ENCODE measurements around the gene SALL2.
"Not testable (repeated sequence)": the region's sequence is repeated elsewhere in the genome, so short reads cannot be mapped to it uniquely, and the experiment has no call there.

SALL2 gene

GRCh38 chr14:21525962-21526671 is at the start of gene SALL2:
Gene SALL2, minus strand, starts transcription at chr14:21526346. Its CDS starts 219 bp downstream, at chr14:21526127.
- DNase-seq (ENCODE audit: low read depth in 1 of 2, low spot score in 1 of 2) = peak; percentile 29 to 57

GRCh38 chr14:21575661-21576060 is 49.5 kb upstream of the SALL2 start:
- DNase-seq (ENCODE audit: low read depth in 1 of 2, low spot score in 1 of 2) = no peak

- DNase-seq (ENCODE audit: low read depth in 1 of 2, low spot score in 1 of 2) = no peak
Observed at GRCh38 chr14:21572604-21573003, 46.5 kb upstream of the SALL2 start.

- DNase-seq (ENCODE audit: low read depth in 1 of 2, low spot score in 1 of 2) = no peak
Observed at GRCh38 chr14:21558703-21559170, 32.6 kb upstream of the SALL2 start.

- peak; percentile 49 to 84 for DNase-seq (ENCODE audit: low read depth in 1 of 2, low spot score in 1 of 2)
Observed at GRCh38 chr14:21557084-21557901, 31.1 kb upstream of the SALL2 start.

GRCh38 chr14:21556378-21557083 is 30.4 kb upstream of the SALL2 start:
- DNase-seq (ENCODE audit: low read depth in 1 of 2, low spot score in 1 of 2) = no peak

- DNase-seq (ENCODE audit: low read depth in 1 of 2, low spot score in 1 of 2) = no peak
Observed at GRCh38 chr14:21553266-21553665, 27.1 kb upstream of the SALL2 start.

GRCh38 chr14:21544588-21544987 is 18.4 kb upstream of the SALL2 start:
- not testable (repeated sequence) for DNase-seq (ENCODE audit: low read depth in 1 of 2, low spot score in 1 of 2)

- no peak for DNase-seq (ENCODE audit: low read depth in 1 of 2, low spot score in 1 of 2)
Observed at GRCh38 chr14:21543963-21544362, 17.8 kb upstream of the SALL2 start.

- DNase-seq (ENCODE audit: low read depth in 1 of 2, low spot score in 1 of 2) = no peak
Observed at GRCh38 chr14:21543521-21543960, 17.4 kb upstream of the SALL2 start.

- no peak for DNase-seq (ENCODE audit: low read depth in 1 of 2, low spot score in 1 of 2)
Observed at GRCh38 chr14:21541413-21542074, 15.4 kb upstream of the SALL2 start.

- DNase-seq (ENCODE audit: low read depth in 1 of 2, low spot score in 1 of 2) = no peak
Observed at GRCh38 chr14:21539189-21539940, 13.2 kb upstream of the SALL2 start.

GRCh38 chr14:21537090-21537424 is 10.9 kb upstream of the SALL2 start:
- no peak for DNase-seq (ENCODE audit: low read depth in 1 of 2, low spot score in 1 of 2)

- DNase-seq (ENCODE audit: low read depth in 1 of 2, low spot score in 1 of 2) = no peak
Observed at GRCh38 chr14:21536418-21537089, 10.4 kb upstream of the SALL2 start.

GRCh38 chr14:21535545-21536417 is 9.6 kb upstream of the SALL2 start:
- DNase-seq (ENCODE audit: low read depth in 1 of 2, low spot score in 1 of 2) = no peak

GRCh38 chr14:21534576-21534975 is 8.4 kb upstream of the SALL2 start:
- no peak for DNase-seq (ENCODE audit: low read depth in 1 of 2, low spot score in 1 of 2)

- no peak for DNase-seq (ENCODE audit: low read depth in 1 of 2, low spot score in 1 of 2)
Observed at GRCh38 chr14:21533294-21533693, 7.1 kb upstream of the SALL2 start.

GRCh38 chr14:21529515-21529914 is 3.4 kb upstream of the SALL2 start:
- no peak for DNase-seq (ENCODE audit: low read depth in 1 of 2, low spot score in 1 of 2)
